Subcutaneous abdominal adipose tissue (tissue), 5 donors: ENCODE data around the gene TBPL2.
"Not testable (repeated sequence)": the region's sequence is repeated elsewhere in the genome, so short reads cannot be mapped to it uniquely, and the experiment has no call there.

ENCODE experiments used
- H3K27ac ChIP-seq: one replicate; pipeline ENCODE4 v1.7.0; 2013; ENCODE audit warnings: low read depth, mild to moderate bottlenecking, inconsistent platforms, low read length, moderate library complexity
- H3K27me3 ChIP-seq, 5 donors: one replicate each; pipeline ENCODE4 v1.7.0; 2013; ENCODE audit warnings: low read length in 5 of 5, inconsistent platforms in 1 of 5; ENCODE audit not compliant: control insufficient read depth in 5 of 5, insufficient read depth in 4 of 5
- H3K36me3 ChIP-seq, 5 donors: one replicate each; pipeline ENCODE4 v1.7.0; 2013; ENCODE audit warnings: low read length in 5 of 5; ENCODE audit not compliant: control insufficient read depth in 5 of 5, insufficient read depth in 5 of 5
- H3K4me1 ChIP-seq, 5 donors: one replicate each; pipeline ENCODE4 v1.7.0; 2013; ENCODE audit warnings: low read length in 5 of 5, mild to moderate bottlenecking in 3 of 5, moderate library complexity in 1 of 5; ENCODE audit not compliant: control insufficient read depth in 5 of 5, insufficient read depth in 5 of 5
- H3K4me3 ChIP-seq, 5 donors: one replicate each; pipeline ENCODE4 v1.7.0; 2013; ENCODE audit warnings: low read length in 5 of 5, low read depth in 1 of 5
- H3K9ac ChIP-seq, 5 donors: one replicate each; pipeline ENCODE4 v1.7.0; 2013; ENCODE audit warnings: low read length in 5 of 5, mild to moderate bottlenecking in 4 of 5, moderate library complexity in 3 of 5
- H3K9me3 ChIP-seq, 5 donors: one replicate each; pipeline ENCODE4 v1.7.0; 2013; ENCODE audit warnings: low read length in 5 of 5; ENCODE audit not compliant: control insufficient read depth in 5 of 5
- donor health status: healthy.
- donor health status: healthy.
- donor health status: healthy.
- donor health status: healthy.
- donor health status: healthy.

Gene TBPL2

DNA sequence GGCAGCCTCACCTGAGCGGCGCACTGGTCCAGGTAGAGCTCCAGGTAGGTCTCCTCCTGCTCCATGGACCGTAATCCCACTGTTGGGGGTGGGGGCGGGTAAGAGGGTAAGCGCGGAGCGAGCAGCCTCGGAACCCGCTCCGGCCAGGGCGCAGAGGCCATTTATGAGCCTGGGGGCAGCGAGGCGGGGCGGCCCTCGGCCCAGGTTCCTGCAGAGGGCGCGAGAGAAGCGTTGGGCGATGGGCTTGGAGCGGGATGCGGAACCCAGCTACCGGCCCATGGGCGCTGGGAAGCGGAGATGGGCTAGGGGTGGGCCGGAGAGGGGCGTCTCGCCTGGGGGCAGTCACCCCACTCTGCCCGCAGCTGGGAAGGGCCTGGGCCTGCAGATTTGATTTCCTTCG, at the start of gene TBPL2:
Gene TBPL2 (minus strand): TSS at position 232 of the 400 bp plus-strand sequence. CDS start 167 bp downstream, at position 65.
- no peak within 1 kb of the TSS for H3K4me3 ChIP-seq
- H3K27me3 ChIP-seq: peaks cover 0 to 15% (median 7%) of the 10 kb centered on the region in 5 donors
- no peaks in the 10 kb centered on the region for H3K36me3 ChIP-seq
- H3K9ac ChIP-seq: no peak within 1 kb of the TSS
- no peaks in the 10 kb centered on the region for H3K9me3 ChIP-seq
- no peak within 1 kb of the TSS for H3K27ac ChIP-seq
- H3K4me1 ChIP-seq: peaks cover 0 to 5% (median 0%) of the 10 kb centered on the region in 5 donors

DNA sequence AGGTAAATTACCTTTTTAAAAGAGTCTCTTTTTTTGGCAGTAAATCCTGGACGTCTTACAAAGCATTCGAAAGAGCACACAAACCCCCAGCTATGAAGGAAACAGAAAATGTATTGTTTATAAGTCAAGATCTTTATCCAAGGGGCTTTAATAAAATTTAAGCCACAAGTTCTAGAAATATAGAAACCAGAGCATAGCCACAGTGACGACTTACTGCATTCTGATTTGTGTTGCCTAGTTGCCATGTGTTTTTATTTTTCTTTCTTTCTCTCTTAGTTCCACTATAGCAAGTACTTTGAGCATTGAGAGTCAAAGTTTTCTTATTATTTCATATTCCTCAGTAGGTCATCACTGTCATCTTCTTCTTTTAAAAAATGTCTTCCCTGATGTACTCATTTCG, 47.8 kb upstream of the TBPL2 start:
- no peaks in the 10 kb centered on the region for H3K27me3 ChIP-seq
- no peak overlapping the region for H3K27ac ChIP-seq
- no peaks in the 10 kb centered on the region for H3K9me3 ChIP-seq
- no peaks in the 10 kb centered on the region for H3K4me1 ChIP-seq
- H3K9ac ChIP-seq: no peak overlapping the region
- H3K4me3 ChIP-seq: no peak overlapping the region
- H3K36me3 ChIP-seq: no peaks in the 10 kb centered on the region

DNA sequence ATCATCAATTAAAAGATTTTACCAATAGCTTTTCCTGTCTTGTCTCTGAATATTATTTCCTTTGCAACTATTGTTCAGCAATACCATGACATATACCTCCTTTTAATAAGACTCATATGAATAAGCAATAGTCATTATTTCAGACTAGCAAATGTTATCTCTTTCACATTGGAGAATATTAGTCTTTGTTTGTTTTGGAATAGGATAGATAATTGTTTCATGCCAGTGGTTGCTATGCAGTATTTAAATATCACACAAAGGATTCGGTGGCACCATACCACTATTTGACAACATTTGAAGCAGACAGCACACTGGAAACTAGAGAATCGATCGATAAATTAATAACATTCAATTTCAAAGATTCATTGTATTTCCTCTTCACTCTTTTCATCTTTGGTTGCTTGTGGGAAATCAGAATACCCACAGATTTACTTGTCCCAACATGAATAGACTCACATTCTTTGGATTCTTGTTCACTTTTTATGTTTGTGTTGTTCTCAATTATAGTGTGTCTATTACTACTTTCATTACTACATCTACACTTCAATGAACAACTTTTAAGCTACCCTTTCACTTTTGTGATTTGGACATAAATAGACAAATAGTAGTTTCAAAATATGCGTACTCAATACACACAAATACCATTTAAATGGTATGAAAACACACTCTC, 42.7 kb upstream of the TBPL2 start:
- H3K9me3 ChIP-seq: no peaks in the 10 kb centered on the region
- H3K27ac ChIP-seq: no peak overlapping the region
- H3K4me1 ChIP-seq: peaks cover 0 to under 1% (median 0%) of the 10 kb centered on the region in 5 donors
- H3K27me3 ChIP-seq: no peaks in the 10 kb centered on the region
- H3K36me3 ChIP-seq: no peaks in the 10 kb centered on the region
- H3K4me3 ChIP-seq: no peak overlapping the region
- H3K9ac ChIP-seq: no peak overlapping the region

DNA sequence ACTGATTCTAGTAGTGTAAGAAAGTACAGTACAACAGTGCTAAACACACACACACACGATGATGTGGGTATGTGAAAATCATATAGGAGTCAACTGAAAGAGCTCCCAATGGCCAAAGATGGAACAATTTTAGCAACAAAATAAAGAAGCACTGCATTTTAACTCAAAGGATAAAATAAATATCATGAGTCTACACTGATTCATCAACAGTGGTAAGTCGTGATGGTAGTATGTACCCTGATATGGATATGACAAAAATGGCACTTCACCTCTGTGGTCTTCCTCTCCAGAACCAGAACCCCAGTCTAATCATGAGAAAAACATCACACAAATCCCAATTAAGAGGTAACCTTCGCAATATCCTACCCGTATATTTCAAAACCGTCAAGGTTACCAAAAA, 41.4 kb upstream of the TBPL2 start:
- no peak overlapping the region for H3K9ac ChIP-seq
- no peak overlapping the region for H3K4me3 ChIP-seq
- no peak overlapping the region for H3K27ac ChIP-seq
- H3K9me3 ChIP-seq: no peaks in the 10 kb centered on the region
- H3K36me3 ChIP-seq: no peaks in the 10 kb centered on the region
- peaks cover 0 to 12% (median 0%) of the 10 kb centered on the region in 5 donors for H3K4me1 ChIP-seq
- no peaks in the 10 kb centered on the region for H3K27me3 ChIP-seq

GRCh38 chr14:55477680-55478079, 37.3 kb upstream of the TBPL2 start:
- H3K27ac ChIP-seq: no peak overlapping the region

DNA sequence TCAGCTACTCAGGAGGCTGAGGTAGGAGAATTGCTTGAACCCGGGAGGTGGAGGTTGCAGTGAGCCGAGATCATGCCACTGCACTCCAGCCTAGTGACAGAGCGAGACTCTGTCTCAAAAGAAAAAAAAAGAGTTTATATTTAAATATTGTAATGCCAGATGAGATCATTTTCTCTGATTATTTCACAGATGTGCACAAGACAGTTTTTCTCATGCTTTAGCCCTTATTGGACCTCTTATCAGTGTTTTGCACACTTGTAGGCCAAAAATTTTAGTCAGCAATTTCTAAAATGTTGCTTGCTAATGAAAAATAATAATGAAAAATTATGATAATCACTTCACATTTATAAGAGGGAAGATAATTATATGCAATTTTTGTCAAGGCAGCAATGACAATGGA, 36.0 kb upstream of the TBPL2 start:
- not testable (repeated sequence) for H3K9ac ChIP-seq, H3K4me3 ChIP-seq, H3K27me3 ChIP-seq, H3K36me3 ChIP-seq, H3K27ac ChIP-seq, H3K9me3 ChIP-seq
- H3K4me1 ChIP-seq: peaks cover 0 to 12% (median 0%) of the 10 kb centered on the region in 5 donors

More at GRCh38 chr14:55477680-55478079, 37.3 kb upstream of the TBPL2 start:
- Histone ChIP-seq H3K36me3 (no peaks in the 10 kb centered on the region), H3K9ac (no peak overlapping the region), H3K4me3 (no peak overlapping the region), H3K4me1 (peaks cover 0 to 12% (median 0%) of the 10 kb centered on the region in 5 donors), H3K9me3 (no peaks in the 10 kb centered on the region), H3K27me3 (no peaks in the 10 kb centered on the region)

DNA sequence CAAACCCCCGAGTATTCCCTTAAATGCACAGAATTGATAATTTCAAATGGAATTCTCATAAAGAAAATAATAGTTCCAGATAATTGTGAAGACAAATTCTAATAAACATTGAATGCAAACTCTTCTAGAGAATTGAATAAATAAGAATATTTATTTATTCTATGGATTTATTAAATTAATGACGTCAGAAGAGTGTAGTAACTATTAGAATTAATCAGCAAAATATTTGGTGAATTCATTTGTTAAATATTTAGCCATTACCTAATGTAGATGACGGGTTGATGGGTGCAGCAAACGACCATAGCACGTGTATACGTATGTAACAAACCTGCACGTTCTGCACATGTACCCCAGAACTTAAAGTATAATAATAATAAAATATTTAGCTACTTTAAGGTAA, 33.4 kb upstream of the TBPL2 start:
- Histone ChIP-seq H3K27me3 (no peaks in the 10 kb centered on the region), H3K9ac (no peak overlapping the region), H3K9me3 (no peaks in the 10 kb centered on the region), H3K4me3 (no peak overlapping the region), H3K27ac (no peak overlapping the region), H3K36me3 (no peaks in the 10 kb centered on the region), H3K4me1 (peaks cover 0 to 12% (median 0%) of the 10 kb centered on the region in 5 donors)

DNA sequence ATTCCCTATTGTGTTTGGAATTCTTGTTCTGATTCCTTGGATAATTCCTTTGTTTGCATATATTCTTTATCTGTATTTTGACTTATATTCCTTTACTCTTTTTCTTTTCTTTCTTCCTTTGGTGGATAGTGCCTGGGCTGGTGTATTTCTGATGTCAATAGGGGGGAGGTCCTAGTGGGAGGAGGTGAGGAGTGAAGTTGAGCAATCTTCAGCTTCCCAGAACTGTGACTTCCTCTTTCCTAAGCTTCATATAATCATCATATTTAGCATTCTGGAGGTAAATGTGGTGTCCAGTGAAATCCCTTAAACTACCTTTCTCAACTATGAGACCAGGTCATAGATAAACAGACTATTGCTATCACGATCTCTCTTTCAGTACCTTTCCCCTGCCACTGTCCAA, 29.6 kb upstream of the TBPL2 start:
- no peaks in the 10 kb centered on the region for H3K27me3 ChIP-seq
- H3K9ac ChIP-seq: no peak overlapping the region
- H3K4me3 ChIP-seq: no peak overlapping the region
- H3K36me3 ChIP-seq: no peaks in the 10 kb centered on the region
- H3K27ac ChIP-seq: no peak overlapping the region
- H3K9me3 ChIP-seq: peaks cover 0 to 9% (median 4%) of the 10 kb centered on the region in 5 donors
- H3K4me1 ChIP-seq: no peaks in the 10 kb centered on the region

GRCh38 chr14:55467307-55467706, 26.9 kb upstream of the TBPL2 start:
- H3K9ac ChIP-seq: no peak overlapping the region
- H3K27me3 ChIP-seq: no peaks in the 10 kb centered on the region
- H3K4me3 ChIP-seq: no peak overlapping the region
- no peaks in the 10 kb centered on the region for H3K4me1 ChIP-seq
- H3K36me3 ChIP-seq: no peaks in the 10 kb centered on the region
- H3K9me3 ChIP-seq: peaks cover 0 to 9% (median 4%) of the 10 kb centered on the region in 5 donors
- H3K27ac ChIP-seq: no peak overlapping the region

GRCh38 chr14:55458800-55459515, 18.5 kb upstream of the TBPL2 start:
- Histone ChIP-seq H3K27me3 (no peaks in the 10 kb centered on the region), H3K27ac (no peak overlapping the region)

More at GRCh38 chr14:55458800-55459515, 18.5 kb upstream of the TBPL2 start:
- Histone ChIP-seq H3K9ac (no peak overlapping the region), H3K36me3 (no peaks in the 10 kb centered on the region), H3K9me3 (no peaks in the 10 kb centered on the region), H3K4me1 (peaks cover 5 to 15% (median 12%) of the 10 kb centered on the region in 5 donors), H3K4me3 (peak overlapping the region in 2 of 5 donors; percentile 30 to 31)
